Upper lobe of left lung (tissue), 6 donors: ENCODE data around the gene TEX264. TPM values are rescaled to one million over a fixed set of nuclear protein-coding genes. Genes with fewer than 3 reads are reported as not detected.

Experiments used
- ATAC-seq, 2 donors: fragments of 200-7000 bp; cut with Tn5 transposase; one replicate each; pipeline ENCODE4 v1.9.1; 2022; ENCODE audit warnings: mild to moderate bottlenecking in 2 of 2, moderate library complexity in 2 of 2; ENCODE audit not compliant: low FRiP score in 2 of 2
- DNase-seq, 2 donors: peaks; one replicate each; pipeline ENCODE4 v3.0.0-alpha.2; 2019 to 2020
- H3K27ac ChIP-seq, 4 donors: fragments of 200-600 bp; sonication (generic); one replicate each; pipeline ENCODE4 v1.5.1; 2016 to 2019
- H3K27me3 ChIP-seq, 4 donors: fragments of 200-600 bp; sonication (generic); one replicate each; pipeline ENCODE4 v1.5.1; 2017 to 2019
- H3K36me3 ChIP-seq, 4 donors: fragments of 200-600 bp; sonication (generic); one replicate each; pipeline ENCODE4 v1.5.1; 2016 to 2019
- H3K4me1 ChIP-seq, 4 donors: fragments of 200-600 bp; sonication (generic); one replicate each; pipeline ENCODE4 v1.5.1; 2018 to 2019
- H3K4me3 ChIP-seq, 4 donors: fragments of 200-600 bp; sonication (generic); one replicate each; pipeline ENCODE4 v1.5.1; 2017 to 2019; ENCODE audit warnings: mild to moderate bottlenecking in 2 of 4, moderate library complexity in 1 of 4
- H3K9me3 ChIP-seq, 4 donors: fragments of 200-600 bp; sonication (generic); one replicate each; pipeline ENCODE4 v1.5.1; 2018 to 2019
- CTCF ChIP-seq, 6 experiments: fragments of 450-650 bp in 4 of 6; fragments of 200-600 bp in 2 of 6; sonication (generic) in 2 of 6; IDR thresholded peaks; one replicate each; pipeline ENCODE4 v1.5.1; 2016 to 2019; ENCODE audit warnings: antibody characterized with exemption in 6 of 6
- EP300 ChIP-seq, 4 donors: sonication (generic); formaldehyde crosslinking; IDR thresholded peaks; one replicate each; pipeline ENCODE4 v1.5.1; 2017; ENCODE audit warnings: antibody characterized with exemption in 4 of 4, control low read depth in 2 of 4
- POLR2A ChIP-seq, 4 donors: fragments of 450-650 bp; IDR thresholded peaks; one replicate each; pipeline ENCODE4 v1.5.1; 2016 to 2017; ENCODE audit warnings: antibody characterized with exemption in 4 of 4, mild to moderate bottlenecking in 2 of 4
- POLR2AphosphoS5 ChIP-seq, 2 donors: sonication (generic); formaldehyde crosslinking; IDR thresholded peaks; one replicate each; pipeline ENCODE4 v1.5.1; 2017; ENCODE audit warnings: antibody characterized with exemption in 2 of 2
- WGBS, 2 donors: methylation state at CpG; one replicate each; pipeline ENCODE4 v1.1.5; 2017 to 2018; 5-methylcytosine and 5-hydroxymethylcytosine counted together
- total RNA-seq, 6 donors: library from RNA; depleted of rRNA in 4 of 6; stranded (reverse); fragments of >200 nt in 4 of 6; gene quantifications; one replicate each; pipeline versions ENCODE4 v1.1.0 to v1.2.1, GENCODE V29; 2016 to 2021
- donor health status: DM: no; HTN: no; CAD: no; lungs with moderate emphysema.
- donor health status: DM: no; HTN: yes; CAD: no; lungs with severe emphysema.

Gene TEX264
- total RNA-seq, 6 donors from 2014 or later = 40.4 to 86.5 (median 55.5) TPM

GRCh38 chr3:51700403-51700802 lies 29.4 kb downstream of the TEX264 start:
- TF ChIP-seq CTCF (IDR thresholded peaks at IDR 0.05) (no peak), EP300 (IDR thresholded peaks at IDR 0.05) (no peak), POLR2A (IDR thresholded peaks at IDR 0.05) (no peak), POLR2AphosphoS5 (IDR thresholded peaks at IDR 0.05) (no peak)
- no peaks in the 10 kb centered on the region for H3K27me3 ChIP-seq
- peaks cover 17 to 96% (median 68%) of the 10 kb centered on the region in 4 donors for H3K36me3 ChIP-seq
- H3K4me1 ChIP-seq = no peaks in the 10 kb centered on the region
- H3K27ac ChIP-seq = no peak overlapping the region
- no peaks in the 10 kb centered on the region for H3K9me3 ChIP-seq
- WGBS, 2 donors = 90 to 100% methylated on average over 1 to 2 of the region's 2 CpGs
- DNase-seq (no peak), ATAC-seq (no peak)
- H3K4me3 ChIP-seq = no peak overlapping the region

GRCh38 chr3:51702156-51702555 lies 31.1 kb downstream of the TEX264 start:
- Histone ChIP-seq H3K27ac (no peak overlapping the region), H3K27me3 (no peaks in the 10 kb centered on the region), H3K9me3 (no peaks in the 10 kb centered on the region), H3K36me3 (peaks cover 17 to 80% (median 61%) of the 10 kb centered on the region in 4 donors), H3K4me3 (no peak overlapping the region), H3K4me1 (peaks cover 0 to 10% (median 3%) of the 10 kb centered on the region in 4 donors)
- no peak for TF ChIP-seq CTCF (IDR thresholded peaks at IDR 0.05)
- TF ChIP-seq POLR2AphosphoS5 (IDR thresholded peaks at IDR 0.05) = no peak
- TF ChIP-seq POLR2A (IDR thresholded peaks at IDR 0.05) = no peak
- TF ChIP-seq EP300 (IDR thresholded peaks at IDR 0.05) = no peak
- DNase-seq = no peak
- WGBS, 2 donors = 100% methylated on average over 1 to 2 of the region's 2 CpGs
- no peak for ATAC-seq

- Histone ChIP-seq H3K9me3 (no peaks in the 10 kb centered on the region), H3K4me3 (no peak overlapping the region), H3K27me3 (no peaks in the 10 kb centered on the region), H3K36me3 (peaks cover 17 to 69% (median 51%) of the 10 kb centered on the region in 4 donors), H3K27ac (no peak overlapping the region), H3K4me1 (peaks cover 0 to 13% (median 6%) of the 10 kb centered on the region in 4 donors)
- ATAC-seq (no peak), DNase-seq (no peak)
- TF ChIP-seq POLR2A (IDR thresholded peaks at IDR 0.05) (no peak), CTCF (IDR thresholded peaks at IDR 0.05) (no peak)
- WGBS, 2 donors = 64 to 68% methylated on average over 2 to 6 of the region's 6 CpGs
Observed at GRCh38 chr3:51703068-51703760, 32.2 kb downstream of the TEX264 start.

GRCh38 chr3:51703761-51704510 lies 32.9 kb downstream of the TEX264 start:
- H3K4me3 ChIP-seq = no peak overlapping the region
- DNase-seq = no peak
- H3K27ac ChIP-seq = no peak overlapping the region
- 83 to 87% methylated on average over 2 to 12 of the region's 12 CpGs for WGBS, 2 donors
- ATAC-seq = no peak
- H3K9me3 ChIP-seq = no peaks in the 10 kb centered on the region
- TF ChIP-seq POLR2A (IDR thresholded peaks at IDR 0.05) = no peak
- no peak for TF ChIP-seq CTCF (IDR thresholded peaks at IDR 0.05)
- TF ChIP-seq POLR2AphosphoS5 (IDR thresholded peaks at IDR 0.05) = no peak
- TF ChIP-seq EP300 (IDR thresholded peaks at IDR 0.05) = no peak
- H3K27me3 ChIP-seq = no peaks in the 10 kb centered on the region
- peaks cover 0 to 13% (median 6%) of the 10 kb centered on the region in 4 donors for H3K4me1 ChIP-seq
- H3K36me3 ChIP-seq = peaks cover 17 to 65% (median 47%) of the 10 kb centered on the region in 4 donors
